Glutamatergic neuron (in vitro differentiated cells): Measurements from ENCODE around the gene PTAR1. TPM values are rescaled to one million over a fixed set of nuclear protein-coding genes. Genes with fewer than 3 reads are reported as not detected.

Experiments used
- DNase-seq: peaks from one replicate; pipeline ENCODE4 v3.0.0; 2022
- H3K27ac Mint-ChIP-seq: one replicate; pipeline ENCODE4 v1.8.0; 2020; ENCODE audit warnings: mild to moderate bottlenecking, mixed read lengths, inconsistent platforms; ENCODE audit not compliant: unreplicated experiment
- H3K27me3 Mint-ChIP-seq: one replicate; pipeline ENCODE4 v1.8.0; 2020; ENCODE audit warnings: mild to moderate bottlenecking, moderate library complexity, mixed read lengths, inconsistent platforms; ENCODE audit not compliant: unreplicated experiment
- H3K36me3 Mint-ChIP-seq: one replicate; pipeline ENCODE4 v1.8.0; 2020; ENCODE audit warnings: mild to moderate bottlenecking, mixed read lengths, inconsistent platforms; ENCODE audit not compliant: unreplicated experiment
- H3K4me1 Mint-ChIP-seq: one replicate; pipeline ENCODE4 v1.8.0; 2020; ENCODE audit warnings: mild to moderate bottlenecking, low read depth, mixed read lengths, inconsistent platforms; ENCODE audit not compliant: unreplicated experiment
- H3K4me3 Mint-ChIP-seq: one replicate; pipeline ENCODE4 v1.8.0; 2020; ENCODE audit warnings: mild to moderate bottlenecking, mixed read lengths, inconsistent platforms; ENCODE audit not compliant: unreplicated experiment
- H3K9me3 Mint-ChIP-seq: one replicate; pipeline ENCODE4 v1.8.0; 2020; ENCODE audit warnings: mild to moderate bottlenecking, moderate library complexity, mixed read lengths, inconsistent platforms; ENCODE audit not compliant: unreplicated experiment
- total RNA-seq: library from RNA; stranded (reverse); fragmentation: NEBNext Ultra II Directional; extraction: Animal tissue kit (Norgen Biotek cat#: 25700); gene quantifications from one replicate; pipeline ENCODE4 v1.2.1, GENCODE V29; 2021; ENCODE audit not compliant: unreplicated experiment
- TF ChIP-seq, protein P1 (sequence below): fragments of 200-600 bp; sonication (generic); IDR thresholded peaks from one replicate; pipeline ENCODE4 v1.5.0; 2021; ENCODE audit not compliant: partially characterized antibody, unreplicated experiment

Gene PTAR1
- total RNA-seq, 1 donor from 2014 or later = 49.9 TPM

DNA sequence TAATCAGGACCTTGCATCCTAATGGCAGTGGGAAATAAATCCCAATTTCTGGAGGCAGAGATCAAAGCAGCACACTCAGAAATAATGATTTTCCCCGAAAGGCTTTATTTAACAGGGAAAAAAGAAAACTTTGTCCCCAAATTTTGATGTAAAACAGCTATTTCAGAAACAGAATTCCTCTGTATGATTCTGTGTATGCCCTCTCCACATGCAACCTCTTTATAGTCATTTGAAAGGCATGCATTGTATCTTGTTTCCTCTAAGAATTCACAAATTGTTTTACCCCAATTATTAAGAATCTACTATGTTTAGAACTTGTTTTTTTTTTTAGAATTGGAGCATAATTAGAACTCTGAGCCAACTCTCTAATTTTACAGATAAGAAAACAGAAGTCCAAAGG is 2.7 kb upstream of the PTAR1 start:
- no peaks in the 10 kb centered on the region for H3K36me3 Mint-ChIP-seq
- H3K27ac Mint-ChIP-seq = no peak overlapping the region
- TF ChIP-seq, protein P1, sequence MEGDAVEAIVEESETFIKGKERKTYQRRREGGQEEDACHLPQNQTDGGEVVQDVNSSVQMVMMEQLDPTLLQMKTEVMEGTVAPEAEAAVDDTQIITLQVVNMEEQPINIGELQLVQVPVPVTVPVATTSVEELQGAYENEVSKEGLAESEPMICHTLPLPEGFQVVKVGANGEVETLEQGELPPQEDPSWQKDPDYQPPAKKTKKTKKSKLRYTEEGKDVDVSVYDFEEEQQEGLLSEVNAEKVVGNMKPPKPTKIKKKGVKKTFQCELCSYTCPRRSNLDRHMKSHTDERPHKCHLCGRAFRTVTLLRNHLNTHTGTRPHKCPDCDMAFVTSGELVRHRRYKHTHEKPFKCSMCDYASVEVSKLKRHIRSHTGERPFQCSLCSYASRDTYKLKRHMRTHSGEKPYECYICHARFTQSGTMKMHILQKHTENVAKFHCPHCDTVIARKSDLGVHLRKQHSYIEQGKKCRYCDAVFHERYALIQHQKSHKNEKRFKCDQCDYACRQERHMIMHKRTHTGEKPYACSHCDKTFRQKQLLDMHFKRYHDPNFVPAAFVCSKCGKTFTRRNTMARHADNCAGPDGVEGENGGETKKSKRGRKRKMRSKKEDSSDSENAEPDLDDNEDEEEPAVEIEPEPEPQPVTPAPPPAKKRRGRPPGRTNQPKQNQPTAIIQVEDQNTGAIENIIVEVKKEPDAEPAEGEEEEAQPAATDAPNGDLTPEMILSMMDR = no peak
- H3K9me3 Mint-ChIP-seq = peaks cover 6% of the 10 kb centered on the region
- H3K27me3 Mint-ChIP-seq = no peaks in the 10 kb centered on the region
- H3K4me1 Mint-ChIP-seq = peaks cover 8% of the 10 kb centered on the region
- peak overlapping the region; percentile 25 for H3K4me3 Mint-ChIP-seq
- no peak for DNase-seq

DNA sequence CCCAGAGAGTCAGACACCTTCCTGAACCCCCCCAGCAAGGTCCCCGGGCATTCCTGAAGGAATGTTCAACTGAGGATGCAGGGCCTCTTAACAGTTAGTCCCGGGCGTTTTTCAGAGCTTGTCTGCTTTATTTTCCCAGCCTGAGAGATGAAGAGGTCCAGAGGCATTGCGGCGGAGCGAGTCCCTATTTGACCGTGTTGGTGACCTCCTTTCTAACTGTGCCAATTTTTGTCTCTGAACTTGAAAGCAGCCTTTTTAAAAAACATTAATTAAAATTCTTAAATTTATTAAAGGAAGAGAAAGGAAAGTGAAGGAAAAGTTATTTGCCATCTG is 433 bp upstream of the PTAR1 start:
- peak; percentile 18 for DNase-seq
- Mint-ChIP-seq H3K9me3 (peaks cover 6% of the 10 kb centered on the region), H3K4me1 (peaks cover 18% of the 10 kb centered on the region), H3K4me3 (peak overlapping the region; percentile 83), H3K27me3 (peaks cover 3% of the 10 kb centered on the region), H3K27ac (peak overlapping the region; percentile 84), H3K36me3 (no peaks in the 10 kb centered on the region)
- TF ChIP-seq, protein P1 = no peak

DNA sequence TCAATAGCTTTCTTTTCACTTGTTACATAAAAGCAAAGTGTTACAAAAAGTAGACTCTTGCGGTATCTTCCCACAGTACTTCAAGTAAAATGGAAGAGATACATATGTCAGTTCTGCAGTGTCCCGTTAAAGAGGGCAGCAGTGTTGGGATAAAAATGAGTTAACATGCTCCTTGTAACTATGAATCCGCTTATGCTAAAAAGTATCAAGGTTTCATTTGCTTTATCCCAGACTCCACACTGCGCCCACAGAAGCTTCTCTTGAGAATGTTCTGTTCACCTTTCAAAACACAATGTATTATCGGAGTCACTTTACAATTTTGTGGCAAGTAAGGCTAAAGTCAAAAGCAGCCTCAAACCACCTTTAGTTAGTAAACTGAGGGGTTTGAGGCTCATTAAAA is 790 bp downstream of the PTAR1 start:
- no peaks in the 10 kb centered on the region for H3K36me3 Mint-ChIP-seq
- TF ChIP-seq, protein P1 = no peak
- H3K27ac Mint-ChIP-seq = peak overlapping the region; percentile 83
- peaks cover 3% of the 10 kb centered on the region for H3K27me3 Mint-ChIP-seq
- DNase-seq = no peak
- H3K4me1 Mint-ChIP-seq = peaks cover 18% of the 10 kb centered on the region
- peaks cover 6% of the 10 kb centered on the region for H3K9me3 Mint-ChIP-seq
- peak overlapping the region; percentile 90 for H3K4me3 Mint-ChIP-seq

DNA sequence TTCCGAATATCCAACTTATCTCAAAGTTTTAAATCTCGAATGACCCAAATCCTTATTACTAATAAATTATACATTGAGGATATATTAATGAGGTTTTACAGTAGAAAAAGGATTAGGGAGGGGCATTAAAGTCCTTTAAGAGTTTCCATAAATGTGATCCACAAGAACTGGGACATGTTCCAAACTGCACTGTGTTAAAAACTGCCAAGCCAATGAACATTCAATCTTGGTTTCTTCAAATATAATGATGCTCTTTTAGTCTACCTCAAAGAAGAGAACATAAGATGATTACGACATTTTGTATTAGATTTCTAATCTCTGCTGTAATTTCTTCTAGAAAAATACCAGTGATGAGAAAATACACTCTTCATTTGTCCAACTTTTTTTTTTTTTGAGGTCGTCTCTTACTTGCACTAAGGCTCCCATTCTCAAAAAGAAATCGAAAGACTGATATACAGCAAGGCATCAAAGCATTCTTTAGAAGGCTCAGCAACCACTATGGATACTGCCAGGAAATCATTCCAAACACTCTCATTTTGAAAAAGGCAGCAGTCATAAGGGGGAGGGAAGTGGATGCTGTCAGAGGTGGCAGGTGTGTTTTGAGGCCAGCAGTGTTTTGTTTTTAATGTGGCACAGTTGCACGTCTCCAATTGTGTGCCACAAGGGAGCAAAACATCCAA is 1.7 kb downstream of the PTAR1 start:
- H3K27ac Mint-ChIP-seq = peak overlapping the region; percentile 62
- peak overlapping the region; percentile 79 for H3K4me3 Mint-ChIP-seq
- DNase-seq = no peak
- no peaks in the 10 kb centered on the region for H3K36me3 Mint-ChIP-seq
- H3K27me3 Mint-ChIP-seq = peaks cover 3% of the 10 kb centered on the region
- TF ChIP-seq, protein P1 = no peak
- peaks cover 15% of the 10 kb centered on the region for H3K4me1 Mint-ChIP-seq
- peaks cover 6% of the 10 kb centered on the region for H3K9me3 Mint-ChIP-seq

DNA sequence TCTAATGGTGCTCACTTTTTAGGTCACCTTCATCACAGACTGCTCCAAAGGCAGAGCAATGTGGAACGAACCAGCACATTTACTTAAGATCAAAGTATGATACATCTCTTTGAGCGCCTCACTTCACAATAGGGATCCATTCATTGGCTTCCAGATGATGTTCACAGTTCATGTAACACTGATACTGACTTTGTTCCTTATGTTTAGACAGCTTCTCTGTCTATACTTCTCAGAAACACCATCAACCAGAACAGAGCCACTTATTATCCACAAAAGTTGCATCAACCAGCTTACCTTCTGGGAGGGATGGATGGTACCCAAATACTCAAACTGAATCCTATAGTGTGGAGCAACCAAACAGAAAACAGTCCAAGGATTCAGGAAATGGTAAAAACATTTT is 4.6 kb downstream of the PTAR1 start:
- TF ChIP-seq, protein P1 = no peak
- H3K9me3 Mint-ChIP-seq = peaks cover 5% of the 10 kb centered on the region
- peaks cover 3% of the 10 kb centered on the region for H3K27me3 Mint-ChIP-seq
- no peaks in the 10 kb centered on the region for H3K36me3 Mint-ChIP-seq
- H3K27ac Mint-ChIP-seq = no peak overlapping the region
- peaks cover 16% of the 10 kb centered on the region for H3K4me1 Mint-ChIP-seq
- DNase-seq = no peak
- no peak overlapping the region for H3K4me3 Mint-ChIP-seq
